Activated naive CD8-positive, alpha-beta T cell treated with anti-CD3 and anti-CD28 coated beads for 36 hours (primary cell): ENCODE results near the gene LIME1. TPM values are rescaled to one million over a fixed set of nuclear protein-coding genes. Genes with fewer than 3 reads are reported as not detected.

Source experiments
- DNase-seq: peaks from one replicate; pipeline ENCODE4 v3.0.0; 2021
- H3K27ac Mint-ChIP-seq: one replicate; pipeline ENCODE4 v1.8.0; 2022; ENCODE audit warnings: mild to moderate bottlenecking, moderate library complexity, mixed read lengths
- H3K27me3 Mint-ChIP-seq: one replicate; pipeline ENCODE4 v1.8.0; 2022; ENCODE audit warnings: mild to moderate bottlenecking, mixed read lengths
- H3K36me3 Mint-ChIP-seq: one replicate; pipeline ENCODE4 v1.8.0; 2021; ENCODE audit warnings: mild to moderate bottlenecking, mixed read lengths
- H3K4me1 Mint-ChIP-seq: one replicate; pipeline ENCODE4 v1.8.0; 2021; ENCODE audit warnings: mixed read lengths
- H3K4me3 Mint-ChIP-seq: one replicate; pipeline ENCODE4 v1.8.0; 2022; ENCODE audit warnings: mild to moderate bottlenecking, moderate library complexity, mixed read lengths
- H3K9me3 Mint-ChIP-seq: one replicate; pipeline ENCODE4 v1.8.0; 2022; ENCODE audit warnings: mixed read lengths
- total RNA-seq, 2 experiments: library from RNA; stranded (reverse); gene quantifications; one replicate each; pipeline ENCODE4 v1.2.3, GENCODE V29; 2021

Gene LIME1
- total RNA-seq, 2 experiments from 2014 or later: 9.3 to 12.2 TPM

DNA sequence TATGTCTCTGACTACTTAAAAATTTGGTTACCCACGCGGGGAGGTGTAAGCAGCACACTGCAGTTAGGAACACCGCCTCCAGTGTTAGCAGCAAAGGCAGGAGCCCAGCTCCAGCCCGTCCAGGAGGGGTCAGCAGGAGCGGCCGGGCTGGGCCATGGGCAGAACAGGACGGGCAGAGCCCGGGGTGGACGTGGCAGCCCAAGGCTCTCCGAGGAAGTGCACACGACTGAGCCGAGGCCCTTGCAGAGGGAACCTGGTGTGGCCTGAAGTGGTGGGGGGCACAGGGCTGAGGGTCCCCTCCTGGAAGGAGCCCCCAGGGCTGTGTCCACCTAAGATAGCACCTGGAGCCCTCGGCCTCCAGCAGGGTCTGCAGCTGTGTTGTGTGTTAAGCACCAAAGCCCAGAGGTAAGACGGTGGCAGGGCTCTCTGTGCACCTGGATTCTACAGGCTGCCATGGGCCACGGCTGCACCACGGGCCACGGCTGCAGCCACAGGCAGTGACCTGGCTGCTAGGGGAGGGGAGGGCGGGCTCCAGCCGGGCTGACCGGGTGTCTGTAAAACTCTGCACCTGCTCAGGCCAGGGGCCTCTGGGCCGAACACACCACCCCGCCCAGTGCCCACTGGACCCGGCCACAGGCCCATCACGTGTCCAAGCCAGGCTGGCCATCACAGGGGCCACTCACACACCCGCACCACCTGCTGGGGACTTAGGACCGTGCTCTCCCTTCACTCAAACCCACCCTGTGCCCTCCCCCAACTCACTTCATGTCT lies 9.7 kb downstream of the LIME1 start:
- no peak overlapping the region for H3K4me3 Mint-ChIP-seq
- no peak for DNase-seq
- H3K36me3 Mint-ChIP-seq: no peaks in the 10 kb centered on the region

DNA sequence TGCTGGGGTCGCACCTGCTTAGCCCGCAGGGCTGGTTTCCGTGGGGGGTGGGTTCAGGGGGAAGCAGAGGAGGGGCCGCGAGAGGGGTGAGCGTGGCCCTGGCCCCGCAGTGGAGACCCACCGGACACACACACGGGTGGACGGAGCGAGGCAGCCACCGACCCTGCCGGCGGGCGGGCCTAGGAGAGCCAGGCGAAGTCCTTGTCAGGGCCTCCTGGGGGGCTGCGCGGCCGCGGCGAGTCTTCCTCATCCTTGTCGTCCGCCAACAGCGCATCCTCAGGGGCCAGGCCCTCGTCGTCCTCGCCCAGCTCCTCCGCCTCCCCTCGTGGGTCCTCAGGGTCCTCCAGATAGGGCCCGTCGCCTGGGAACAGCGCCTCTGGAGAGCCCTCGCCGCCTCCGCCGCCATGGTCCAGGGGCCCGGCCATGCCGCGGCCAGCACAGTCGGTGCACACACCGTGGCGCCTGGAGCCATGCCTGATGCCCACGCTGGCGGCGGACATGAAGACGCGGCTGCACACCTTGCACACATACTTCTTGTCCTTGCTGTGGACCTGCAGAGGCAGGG lies 10.4 kb downstream of the LIME1 start:
- H3K36me3 Mint-ChIP-seq: no peaks in the 10 kb centered on the region
- peaks cover 14% of the 10 kb centered on the region for H3K4me1 Mint-ChIP-seq
- no peaks in the 10 kb centered on the region for H3K9me3 Mint-ChIP-seq
- H3K27me3 Mint-ChIP-seq: no peaks in the 10 kb centered on the region
- no peak overlapping the region for H3K4me3 Mint-ChIP-seq
- no peak for DNase-seq
- H3K27ac Mint-ChIP-seq: no peak overlapping the region

More for the DNA sequence above, 9.7 kb downstream of the LIME1 start:
- Mint-ChIP-seq H3K27me3 (no peaks in the 10 kb centered on the region), H3K9me3 (no peaks in the 10 kb centered on the region), H3K4me1 (peaks cover 11% of the 10 kb centered on the region), H3K27ac (no peak overlapping the region)

DNA sequence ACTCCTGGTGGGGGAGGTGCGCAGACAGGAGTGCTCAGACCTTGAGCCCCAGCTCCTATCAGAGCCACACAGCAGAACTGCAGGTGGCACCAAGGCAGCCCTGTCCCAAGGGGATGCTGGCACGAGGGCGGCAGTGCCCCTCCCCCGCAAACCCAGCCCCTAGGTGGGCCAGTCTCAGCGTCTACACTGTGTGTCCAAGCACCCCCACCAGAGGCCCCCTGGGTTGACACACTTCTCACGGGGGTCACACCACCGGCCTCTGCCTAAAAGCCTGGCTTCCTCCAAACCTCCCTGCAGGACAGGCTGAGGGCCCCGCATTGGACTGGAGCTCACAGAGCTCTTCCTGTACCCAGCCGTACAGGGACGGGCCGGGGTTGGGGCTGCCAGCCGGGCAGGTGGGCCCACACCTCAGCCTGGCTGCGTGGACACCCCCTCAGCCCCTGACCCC lies 11.2 kb downstream of the LIME1 start:
- Mint-ChIP-seq H3K27ac (no peak overlapping the region), H3K4me3 (no peak overlapping the region), H3K9me3 (no peaks in the 10 kb centered on the region), H3K36me3 (no peaks in the 10 kb centered on the region), H3K4me1 (peaks cover 14% of the 10 kb centered on the region), H3K27me3 (no peaks in the 10 kb centered on the region)
- DNase-seq: no peak

DNA sequence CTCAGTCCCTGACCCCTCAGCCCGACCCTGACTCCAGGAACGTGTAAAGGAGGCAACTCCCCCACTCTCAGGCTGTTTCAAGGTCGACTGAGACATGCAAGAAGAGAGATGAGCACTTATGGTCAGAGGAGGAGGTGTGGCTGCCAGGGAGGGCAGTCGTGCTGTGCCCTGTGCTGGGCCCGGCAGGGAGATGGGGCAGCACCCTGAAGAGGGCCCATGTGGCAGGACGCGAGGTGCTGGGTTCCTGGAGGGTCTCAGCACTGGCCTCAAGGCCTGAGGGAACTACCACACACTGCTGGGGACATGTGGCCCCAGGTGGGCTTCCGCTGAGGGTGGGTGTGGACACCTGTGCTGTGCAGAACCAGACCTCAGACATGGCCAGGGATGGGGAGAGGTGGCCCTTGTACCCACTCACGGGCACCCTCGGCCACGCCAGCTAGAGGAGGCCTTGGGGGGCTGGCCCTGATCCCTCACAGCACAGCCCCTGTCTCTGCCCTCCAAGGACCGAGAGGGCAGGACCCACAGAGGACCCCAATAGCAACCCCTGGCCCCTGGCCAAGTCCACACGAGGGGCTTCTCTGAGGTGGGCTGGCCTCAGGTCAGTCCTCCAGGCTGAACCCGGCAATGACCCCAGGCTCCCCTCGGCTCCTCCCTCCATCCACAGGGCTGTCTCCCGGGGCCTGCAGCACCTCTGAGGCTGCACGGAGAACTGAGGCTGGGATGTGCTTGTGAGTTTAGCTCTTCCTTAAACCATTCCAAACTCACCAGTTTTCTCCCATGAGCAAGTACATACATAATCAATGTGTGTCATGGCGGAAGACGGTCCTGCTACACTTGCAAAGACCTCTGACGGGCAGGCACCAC lies 11.8 kb downstream of the LIME1 start:
- H3K9me3 Mint-ChIP-seq: no peaks in the 10 kb centered on the region
- no peaks in the 10 kb centered on the region for H3K27me3 Mint-ChIP-seq
- no peak overlapping the region for H3K4me3 Mint-ChIP-seq
- no peaks in the 10 kb centered on the region for H3K36me3 Mint-ChIP-seq
- DNase-seq: no peak
- H3K4me1 Mint-ChIP-seq: peaks cover 14% of the 10 kb centered on the region
- H3K27ac Mint-ChIP-seq: no peak overlapping the region

DNA sequence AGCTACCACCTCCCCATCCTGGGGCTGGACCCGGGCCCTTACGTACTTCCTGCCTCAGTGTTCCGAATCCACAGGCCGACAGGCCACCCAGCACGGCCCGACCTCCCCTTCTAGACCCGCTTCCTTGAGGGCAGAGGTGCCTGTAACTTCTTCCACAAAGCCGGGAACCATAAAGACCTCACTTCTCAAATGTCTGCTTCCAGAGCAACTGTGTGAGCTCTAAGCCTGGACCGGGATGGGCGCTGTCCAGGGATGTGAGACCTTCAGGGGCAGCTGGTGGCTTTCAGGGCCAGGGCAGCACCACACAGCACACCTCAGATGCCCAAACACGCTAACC lies 12.4 kb downstream of the LIME1 start:
- no peaks in the 10 kb centered on the region for H3K36me3 Mint-ChIP-seq
- no peaks in the 10 kb centered on the region for H3K9me3 Mint-ChIP-seq
- H3K27me3 Mint-ChIP-seq: no peaks in the 10 kb centered on the region
- H3K4me3 Mint-ChIP-seq: no peak overlapping the region
- no peak overlapping the region for H3K27ac Mint-ChIP-seq
- DNase-seq: no peak
- H3K4me1 Mint-ChIP-seq: peaks cover 14% of the 10 kb centered on the region

DNA sequence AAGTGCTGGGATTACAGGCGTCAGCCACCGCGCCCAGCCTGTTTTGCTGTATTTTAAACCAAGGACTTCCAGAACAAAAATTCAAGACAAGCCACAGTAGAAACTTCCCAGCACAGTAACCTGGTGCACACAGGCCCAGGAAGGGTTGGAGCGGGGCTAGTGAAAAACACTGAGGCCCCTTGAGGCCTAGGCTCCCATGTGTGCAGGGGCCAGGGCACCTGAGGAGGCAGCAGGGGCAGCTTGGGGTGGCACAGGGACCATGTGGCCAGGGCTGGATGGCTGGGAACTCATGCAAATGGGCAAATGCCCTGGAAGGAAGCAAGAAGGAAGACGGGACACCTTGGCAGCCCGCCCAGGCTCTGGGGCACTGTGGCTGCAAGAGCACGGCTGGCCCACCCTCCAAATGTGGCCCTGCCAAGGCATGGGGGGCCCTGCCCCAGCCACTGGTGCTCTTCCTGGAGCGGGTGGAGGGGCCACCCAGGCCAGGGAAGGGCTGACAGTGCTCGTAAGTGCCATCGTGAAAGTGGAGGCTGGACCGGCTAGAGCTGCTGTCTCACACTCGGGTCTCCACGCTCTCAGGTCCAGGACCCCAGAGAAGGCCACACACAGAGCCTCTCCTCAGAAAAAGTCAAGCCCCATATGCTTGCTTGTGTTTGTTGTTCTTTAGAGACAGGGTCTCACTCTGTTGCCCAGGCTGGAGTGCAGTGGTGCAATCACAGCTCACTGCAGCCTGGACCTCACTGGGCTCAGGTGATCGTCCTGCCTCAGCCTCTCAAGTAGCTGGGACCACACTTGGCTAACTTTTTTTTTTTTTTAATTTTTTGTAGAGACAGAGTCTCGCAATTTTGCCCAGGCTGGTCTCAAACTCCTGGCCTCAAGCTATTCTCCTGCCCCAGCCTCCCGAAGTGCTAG lies 13.4 kb downstream of the LIME1 start:
- H3K9me3 Mint-ChIP-seq: no peaks in the 10 kb centered on the region
- no peak overlapping the region for H3K4me3 Mint-ChIP-seq
- DNase-seq: no peak
- no peaks in the 10 kb centered on the region for H3K27me3 Mint-ChIP-seq
- no peak overlapping the region for H3K27ac Mint-ChIP-seq
- no peaks in the 10 kb centered on the region for H3K36me3 Mint-ChIP-seq
- H3K4me1 Mint-ChIP-seq: peaks cover 14% of the 10 kb centered on the region

DNA sequence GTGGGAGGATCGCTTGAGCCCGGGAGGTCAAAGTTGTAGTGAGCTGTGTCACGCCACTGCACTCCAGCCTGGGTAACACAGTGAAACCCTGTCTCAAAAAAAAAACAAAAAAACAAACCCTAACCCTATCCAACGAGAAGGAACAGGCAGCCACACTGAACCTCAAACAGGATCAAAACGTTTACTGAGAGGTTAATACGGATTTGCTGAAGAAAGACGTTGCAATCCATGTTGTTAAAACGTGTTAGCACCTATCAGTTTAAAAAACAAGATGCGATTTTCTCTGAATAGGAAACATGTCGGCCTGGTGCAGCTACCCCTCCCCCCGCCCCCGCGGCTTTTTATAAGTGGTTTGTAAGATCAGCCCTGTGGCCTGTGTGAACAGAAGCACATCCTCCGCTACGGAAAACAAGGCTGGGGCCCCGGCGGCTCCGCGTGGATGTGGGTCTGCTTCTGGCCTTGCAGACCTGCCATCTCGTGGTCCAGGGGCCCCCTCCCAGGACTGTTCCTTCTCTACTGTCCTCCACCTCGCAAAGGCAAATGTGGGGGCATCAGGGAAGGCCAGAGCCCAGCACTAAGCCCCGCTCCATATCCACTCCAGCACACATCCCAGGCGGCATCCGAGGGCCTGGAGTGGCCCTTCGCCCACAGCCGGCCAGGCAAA lies 14.5 kb downstream of the LIME1 start:
- peaks cover 14% of the 10 kb centered on the region for H3K4me1 Mint-ChIP-seq
- H3K4me3 Mint-ChIP-seq: peak overlapping the region; percentile 56
- no peaks in the 10 kb centered on the region for H3K27me3 Mint-ChIP-seq
- peak overlapping the region; percentile 84 for H3K27ac Mint-ChIP-seq
- H3K36me3 Mint-ChIP-seq: no peaks in the 10 kb centered on the region
- peak; percentile 56 for DNase-seq
- H3K9me3 Mint-ChIP-seq: no peaks in the 10 kb centered on the region

DNA sequence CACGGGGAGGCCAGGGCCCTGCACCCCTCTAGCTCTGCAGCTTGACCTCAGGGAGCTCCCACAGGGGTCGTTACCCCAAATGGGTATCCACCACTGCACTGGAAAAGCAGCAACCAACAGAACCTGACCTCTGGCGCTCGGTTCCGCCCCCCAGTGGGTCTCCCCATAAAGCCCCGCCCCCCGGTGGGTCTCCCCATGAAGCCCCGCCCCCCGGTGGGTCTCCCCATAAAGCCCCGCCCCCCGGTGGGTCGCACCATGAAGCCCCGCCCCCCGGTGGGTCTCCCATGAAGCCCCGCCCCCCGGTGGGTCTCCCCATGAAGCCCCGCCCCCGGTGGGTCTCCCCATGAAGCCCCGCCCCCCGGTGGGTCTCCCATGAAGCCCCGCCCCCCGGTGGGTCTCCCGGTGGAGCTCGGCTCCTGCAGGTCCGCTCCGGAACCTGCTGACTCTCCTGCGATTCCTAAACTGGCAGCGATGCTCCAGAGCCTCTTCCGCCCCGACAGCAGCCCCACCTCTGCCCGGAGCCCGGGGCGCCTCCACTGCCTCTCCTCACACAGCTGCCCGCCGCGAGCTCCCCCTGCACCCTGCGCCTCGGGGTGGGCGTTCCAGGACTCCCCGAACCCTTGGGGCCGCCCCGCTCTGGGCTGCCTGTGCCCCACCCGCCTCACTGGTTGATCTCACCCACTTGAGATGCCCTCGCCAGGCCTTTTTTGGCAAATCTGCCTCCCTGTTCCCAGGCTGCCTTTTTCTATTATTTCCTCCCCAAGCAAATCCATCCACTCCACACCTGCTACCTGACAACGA lies 15.2 kb downstream of the LIME1 start:
- peak overlapping the region; percentile 56 for H3K4me3 Mint-ChIP-seq
- no peaks in the 10 kb centered on the region for H3K27me3 Mint-ChIP-seq
- H3K36me3 Mint-ChIP-seq: no peaks in the 10 kb centered on the region
- no peaks in the 10 kb centered on the region for H3K9me3 Mint-ChIP-seq
- DNase-seq: no peak
- peak overlapping the region; percentile 84 for H3K27ac Mint-ChIP-seq
- H3K4me1 Mint-ChIP-seq: peaks cover 17% of the 10 kb centered on the region

DNA sequence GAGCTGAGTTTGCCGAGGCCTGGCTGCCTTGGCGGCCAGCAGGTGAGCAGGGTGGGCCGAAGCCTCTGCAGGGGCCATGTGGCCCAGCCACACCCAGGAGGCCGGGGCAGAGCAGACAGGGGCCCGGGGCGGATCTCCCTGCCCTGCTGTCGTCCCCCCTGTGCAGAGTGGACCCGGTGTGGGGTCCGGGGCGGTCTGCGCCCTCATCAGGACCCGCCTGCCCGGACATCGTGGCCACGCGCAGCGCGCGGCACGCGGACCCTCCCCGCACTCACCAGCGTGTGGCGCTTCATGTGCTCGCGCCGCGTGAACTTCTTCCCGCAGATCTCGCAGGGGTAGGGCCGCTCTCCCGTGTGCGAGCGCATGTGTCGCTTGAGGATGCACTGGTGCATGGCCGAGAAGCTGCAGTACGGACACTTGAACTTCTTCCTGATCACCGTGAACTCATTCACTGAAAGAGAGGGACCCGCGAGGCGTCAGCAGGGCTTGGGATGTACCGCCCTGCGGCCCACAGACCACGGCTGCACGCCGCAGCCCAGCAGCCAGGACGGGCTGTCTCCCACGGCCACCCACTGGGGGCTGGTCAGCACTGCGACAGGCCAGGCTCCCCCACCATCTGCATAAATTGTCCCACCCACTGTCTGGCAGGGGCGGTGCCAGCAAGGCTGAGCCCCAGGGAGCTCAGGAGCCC lies 16.1 kb downstream of the LIME1 start:
- no peak overlapping the region for H3K27ac Mint-ChIP-seq
- no peaks in the 10 kb centered on the region for H3K36me3 Mint-ChIP-seq
- H3K4me1 Mint-ChIP-seq: peaks cover 19% of the 10 kb centered on the region
- H3K27me3 Mint-ChIP-seq: no peaks in the 10 kb centered on the region
- H3K9me3 Mint-ChIP-seq: no peaks in the 10 kb centered on the region
- no peak overlapping the region for H3K4me3 Mint-ChIP-seq
- DNase-seq: no peak

DNA sequence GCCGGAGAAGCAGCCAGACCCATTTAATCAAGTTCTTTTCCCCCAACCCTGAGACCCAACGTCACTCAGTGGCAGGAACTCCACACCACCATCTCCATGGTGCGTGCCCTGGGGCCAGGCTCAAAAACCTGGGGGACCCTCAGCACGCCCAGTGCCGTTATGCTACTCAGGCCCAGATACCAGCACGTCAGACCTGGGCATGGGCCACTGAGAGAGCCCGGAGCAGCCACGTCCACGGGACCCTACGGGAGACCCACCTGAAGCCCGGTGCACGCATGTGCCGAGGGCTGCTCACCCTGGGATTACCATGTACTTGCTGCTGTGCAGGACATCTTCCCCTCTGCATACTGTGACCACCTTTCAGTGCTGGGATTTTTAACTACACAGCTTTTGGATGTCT lies 16.9 kb downstream of the LIME1 start:
- no peaks in the 10 kb centered on the region for H3K27me3 Mint-ChIP-seq
- H3K4me3 Mint-ChIP-seq: no peak overlapping the region
- H3K36me3 Mint-ChIP-seq: no peaks in the 10 kb centered on the region
- H3K27ac Mint-ChIP-seq: no peak overlapping the region
- H3K9me3 Mint-ChIP-seq: no peaks in the 10 kb centered on the region
- peaks cover 19% of the 10 kb centered on the region for H3K4me1 Mint-ChIP-seq
- DNase-seq: no peak

DNA sequence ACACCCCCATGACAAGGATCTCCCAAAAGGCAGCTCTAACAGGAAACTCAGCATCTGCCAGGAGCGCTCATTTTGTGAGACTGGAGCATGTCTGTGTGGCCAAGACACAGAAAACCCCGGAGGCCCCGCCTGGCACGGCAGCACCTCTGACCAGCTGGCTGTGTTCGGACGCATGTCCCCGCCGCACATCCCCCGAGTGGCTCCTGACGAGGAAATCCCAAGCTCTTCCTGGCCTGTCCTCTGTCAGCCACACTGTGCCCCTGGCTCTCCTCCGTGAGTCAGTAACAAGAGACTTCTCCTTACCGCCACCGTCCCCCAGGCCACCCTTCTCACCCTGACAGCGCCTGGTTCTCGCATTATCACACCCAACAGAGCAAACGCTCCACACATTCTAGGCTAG lies 17.5 kb downstream of the LIME1 start:
- Mint-ChIP-seq H3K9me3 (no peaks in the 10 kb centered on the region), H3K27ac (no peak overlapping the region), H3K36me3 (no peaks in the 10 kb centered on the region), H3K4me1 (peaks cover 17% of the 10 kb centered on the region), H3K27me3 (no peaks in the 10 kb centered on the region), H3K4me3 (no peak overlapping the region)
- DNase-seq: no peak

DNA sequence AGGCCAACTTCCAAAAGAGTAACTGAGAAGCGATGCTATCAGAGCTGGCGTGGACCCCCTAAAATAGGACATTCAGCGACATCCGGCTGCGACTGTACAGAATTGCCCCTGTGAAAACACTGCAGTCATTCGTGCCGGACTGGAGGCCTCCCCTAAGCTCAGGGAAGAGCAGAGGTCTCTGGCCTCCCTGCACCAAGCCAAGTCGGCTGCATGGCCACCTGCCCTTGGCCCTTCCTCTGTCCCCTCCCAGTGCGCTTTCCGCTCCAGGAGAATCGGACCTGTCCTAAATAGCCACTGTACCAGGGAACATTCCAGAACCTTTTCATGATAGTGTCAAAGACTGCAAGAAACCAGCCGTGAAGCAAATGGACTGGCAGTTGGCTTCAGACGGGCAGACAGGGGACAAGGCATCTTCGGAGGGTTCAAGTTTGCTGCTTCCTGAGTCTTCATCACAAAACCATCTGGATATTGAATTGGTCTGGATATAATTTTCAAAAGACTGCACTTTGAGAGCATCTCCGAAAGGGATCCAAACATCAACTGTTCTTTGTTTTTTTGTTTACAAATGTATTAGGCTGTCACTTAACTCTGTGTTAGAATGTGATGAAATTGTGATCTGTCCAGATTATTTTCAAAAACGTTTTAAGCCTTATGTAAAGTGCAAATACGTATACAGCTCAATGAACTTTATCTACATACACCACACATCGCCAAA lies 19.6 kb downstream of the LIME1 start:
- no peak for DNase-seq
- no peaks in the 10 kb centered on the region for H3K27me3 Mint-ChIP-seq
- H3K36me3 Mint-ChIP-seq: no peaks in the 10 kb centered on the region
- H3K9me3 Mint-ChIP-seq: no peaks in the 10 kb centered on the region
- H3K4me3 Mint-ChIP-seq: no peak overlapping the region
- H3K27ac Mint-ChIP-seq: no peak overlapping the region
- H3K4me1 Mint-ChIP-seq: peaks cover 9% of the 10 kb centered on the region

DNA sequence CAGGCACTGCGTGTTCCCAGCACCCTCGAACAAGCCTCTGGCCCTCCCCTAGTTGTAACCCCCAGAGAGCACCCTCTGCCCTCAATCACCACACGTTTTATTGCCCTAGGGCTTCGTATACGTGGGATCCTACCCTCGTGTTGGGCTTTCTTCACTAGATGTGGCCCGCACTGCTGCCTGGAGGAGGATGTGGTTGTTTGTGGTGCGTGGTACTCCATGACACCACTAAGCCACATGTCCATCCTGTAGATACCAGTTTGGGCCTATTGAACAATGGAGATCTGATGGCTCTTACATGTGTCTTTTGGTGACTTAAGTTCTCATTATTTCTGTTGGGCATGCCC lies 20.2 kb downstream of the LIME1 start:
- Mint-ChIP-seq H3K36me3 (no peaks in the 10 kb centered on the region), H3K4me3 (no peak overlapping the region), H3K27me3 (no peaks in the 10 kb centered on the region), H3K4me1 (peaks cover 5% of the 10 kb centered on the region), H3K27ac (no peak overlapping the region), H3K9me3 (no peaks in the 10 kb centered on the region)
- no peak for DNase-seq
